H1 (cell line): ENCODE data around the gene CCDC169. TPM values are rescaled to one million over a fixed set of nuclear protein-coding genes. Genes with fewer than 3 reads are reported as not detected.

Experiments used
- CTCF ChIA-PET: fragments of 300-600 bp; sonication (Branson Sonifier 250); formaldehyde crosslinking; loops from one replicate; lab custom pipeline; 2021; ENCODE audit not compliant: partially characterized antibody; lab: Charles Lee
- POLR2A ChIA-PET: fragments of 300-600 bp; sonication (Branson Sonifier 250); formaldehyde crosslinking; loops from one replicate; lab custom pipeline; 2021; ENCODE audit warnings: inconsistent platforms; ENCODE audit not compliant: partially characterized antibody; lab: Charles Lee
- DNase-seq, 2 experiments: peaks; one replicate each; pipeline versions ENCODE4 v3.0.0 to v3.0.0-alpha.2; 2010 to 2022; ENCODE audit warnings: low spot score in 2 of 2, low read depth in 1 of 2, mixed read lengths in 1 of 2
- FAIRE-seq: peaks from 2 replicates; lab custom pipeline; 2011; peaks lifted over from hg19 to GRCh38; lab: Jason Lieb, UNC
- H2AFZ ChIP-seq: 2 replicates; pipeline ENCODE4 v1.8.1; 2012; ENCODE audit warnings: low read length, inconsistent platforms
- H2AK5ac ChIP-seq: 2 replicates; pipeline ENCODE4 v1.6.1; 2013; ENCODE audit warnings: low read depth, low read length
- H2BK120ac ChIP-seq: replicated peaks from 2 replicates; pipeline ENCODE3; 2013; ENCODE audit warnings: low read depth, low read length, inconsistent platforms
- H2BK12ac ChIP-seq: 2 replicates; pipeline ENCODE4 v1.6.1; 2013; ENCODE audit warnings: low read depth, low read length
- H2BK15ac ChIP-seq: 2 replicates; pipeline ENCODE4 v1.6.1; 2013; ENCODE audit warnings: low read length
- H2BK20ac ChIP-seq: 2 replicates; pipeline ENCODE4 v1.6.1; 2013; ENCODE audit warnings: low read length
- H2BK5ac ChIP-seq: 2 replicates; pipeline ENCODE4 v1.6.1; 2013; ENCODE audit warnings: low read depth, low read length
- H3K14ac ChIP-seq: 2 replicates; pipeline ENCODE4 v1.6.1; 2013; ENCODE audit warnings: inconsistent platforms; ENCODE audit not compliant: insufficient read length
- H3K18ac ChIP-seq: 2 replicates; pipeline ENCODE4 v1.6.1; 2013; ENCODE audit warnings: low read length; ENCODE audit errors: extremely low read depth
- H3K23ac ChIP-seq: 2 replicates; pipeline ENCODE4 v1.6.1; 2013; ENCODE audit warnings: inconsistent platforms; ENCODE audit not compliant: insufficient read length
- H3K23me2 ChIP-seq: 2 replicates; pipeline ENCODE4 v1.6.1; 2013; ENCODE audit warnings: low read depth, low read length
- H3K27ac ChIP-seq: 2 replicates; pipeline ENCODE4 v1.6.1; 2011; ENCODE audit warnings: low read depth, low read length, inconsistent platforms
- H3K27me3 ChIP-seq, 4 experiments: replicated peaks in 1 of 4; 1 replicate in 1 of 4; 2 replicates in 3 of 4; pipeline versions ENCODE4 v1.6.1 to v1.8.1; 2011 to 2013; ENCODE audit warnings: low read length in 3 of 4, mild to moderate bottlenecking in 3 of 4, inconsistent platforms in 2 of 4, mixed read lengths in 2 of 4, moderate library complexity in 1 of 4; ENCODE audit not compliant: control insufficient read depth in 3 of 4, insufficient read depth in 3 of 4; ENCODE audit errors: extremely low read depth in 1 of 4
- H3K36me3 ChIP-seq, 4 experiments: 2 replicates each; pipeline versions ENCODE4 v1.6.1 to v1.8.1; 2011 to 2013; ENCODE audit warnings: mild to moderate bottlenecking in 4 of 4, low read length in 3 of 4, moderate library complexity in 2 of 4, control low read depth in 1 of 4, inconsistent platforms in 1 of 4; ENCODE audit not compliant: insufficient read depth in 4 of 4, control insufficient read depth in 2 of 4
- H3K4ac ChIP-seq: replicated peaks from 2 replicates; pipeline ENCODE3; 2013; ENCODE audit warnings: low read length, low read depth, mixed read lengths, inconsistent platforms; ENCODE audit not compliant: insufficient read length
- H3K4me1 ChIP-seq, 4 experiments: replicated peaks in 1 of 4; 1 replicate in 1 of 4; 2 replicates in 3 of 4; pipeline versions ENCODE4 v1.6.1 to v1.8.1; 2011 to 2013; ENCODE audit warnings: low read length in 3 of 4, inconsistent platforms in 2 of 4, mixed read lengths in 1 of 4; ENCODE audit not compliant: insufficient read depth in 4 of 4, control insufficient read depth in 3 of 4
- H3K4me2 ChIP-seq, 2 experiments: 2 replicates each; pipeline versions ENCODE4 v1.6.1 to v1.8.1; 2011 to 2013; ENCODE audit warnings: low read depth in 2 of 2, low read length in 2 of 2, control low read depth in 1 of 2, inconsistent platforms in 1 of 2, mild to moderate bottlenecking in 1 of 2; ENCODE audit not compliant: insufficient read depth in 1 of 2
- H3K4me3 ChIP-seq, 4 experiments: fragments of 200-600, 300-600 bp in 1 of 4; sonication (generic), shearing (Covaris generic), sonication (Bioruptor Twin) in 1 of 4; 2 replicates each; pipeline versions ENCODE4 v1.5.1 to v1.8.1; 2011 to 2016; ENCODE audit warnings: low read length in 4 of 4, low read depth in 3 of 4, control low read depth in 2 of 4, inconsistent platforms in 2 of 4, mild to moderate bottlenecking in 2 of 4, mixed read lengths in 1 of 4, moderate library complexity in 1 of 4; ENCODE audit not compliant: insufficient read depth in 2 of 4; ENCODE audit errors: extremely low read depth in 1 of 4
- H3K56ac ChIP-seq: replicated peaks from 2 replicates; pipeline ENCODE3; 2013; ENCODE audit warnings: low read depth, mild to moderate bottlenecking, mixed read lengths, low read length, inconsistent platforms; ENCODE audit not compliant: insufficient read length
- H3K79me1 ChIP-seq: 2 replicates; pipeline ENCODE4 v1.6.1; 2013; ENCODE audit warnings: low read depth, low read length, control low read depth
- H3K79me2 ChIP-seq, 2 experiments: 2 replicates each; pipeline versions ENCODE4 v1.6.1 to v1.8.1; 2012 to 2013; ENCODE audit warnings: low read length in 2 of 2, mild to moderate bottlenecking in 2 of 2, inconsistent platforms in 1 of 2; ENCODE audit not compliant: insufficient read depth in 2 of 2, control insufficient read depth in 1 of 2
- H3K9ac ChIP-seq, 4 experiments: replicated peaks in 1 of 4; 1 replicate in 1 of 4; 2 replicates in 3 of 4; pipeline versions ENCODE4 v1.6.1 to v1.8.1; 2011 to 2013; ENCODE audit warnings: low read depth in 3 of 4, low read length in 3 of 4, control low read depth in 2 of 4, mild to moderate bottlenecking in 2 of 4, moderate library complexity in 2 of 4, inconsistent platforms in 1 of 4; ENCODE audit errors: extremely low read depth in 1 of 4
- H3K9me3 ChIP-seq, 2 experiments: 2 replicates each; pipeline versions ENCODE4 v1.6.1 to v1.8.1; 2012 to 2013; ENCODE audit warnings: mild to moderate bottlenecking in 2 of 2, moderate library complexity in 2 of 2, control low read depth in 1 of 2, inconsistent platforms in 1 of 2, low read depth in 1 of 2, low read length in 1 of 2, mixed read lengths in 1 of 2; ENCODE audit not compliant: insufficient read depth in 2 of 2
- H4K20me1 ChIP-seq, 2 experiments: replicated peaks in 1 of 2; 2 replicates each; pipeline versions ENCODE3 to v1.8.1; 2011 to 2013; ENCODE audit warnings: inconsistent platforms in 2 of 2, low read length in 2 of 2, mild to moderate bottlenecking in 1 of 2; ENCODE audit not compliant: insufficient read depth in 2 of 2, control insufficient read depth in 1 of 2
- H4K5ac ChIP-seq: 2 replicates; pipeline ENCODE4 v1.6.1; 2013; ENCODE audit warnings: low read length, low read depth, mixed read lengths, inconsistent platforms; ENCODE audit not compliant: insufficient read length
- H4K8ac ChIP-seq: 2 replicates; pipeline ENCODE4 v1.8.0; 2013; ENCODE audit warnings: mild to moderate bottlenecking, moderate library complexity, low read length, inconsistent platforms; ENCODE audit not compliant: insufficient read depth; ENCODE audit errors: extremely low read depth
- H4K91ac ChIP-seq: replicated peaks from 2 replicates; pipeline ENCODE3; 2013; ENCODE audit warnings: low read length, mixed read lengths, inconsistent platforms; ENCODE audit not compliant: insufficient read length
- ASH2L ChIP-seq: fragments of 200-600, 300-600 bp; sonication (generic); IDR thresholded peaks from one replicate; pipeline ENCODE4 v1.7.1; 2017; ENCODE audit warnings: low read length
- RBBP5 ChIP-seq: IDR thresholded peaks from 2 replicates; pipeline ENCODE4 v1.7.1; 2012; ENCODE audit warnings: low read depth, mild to moderate bottlenecking, inconsistent platforms, low read length, moderate library complexity, borderline replicate concordance
- TAF7 ChIP-seq: optimal IDR thresholded peaks from 2 replicates; pipeline ENCODE3; 2011; ENCODE audit warnings: low read depth, mild to moderate bottlenecking, inconsistent platforms, low read length, moderate library complexity, borderline replicate concordance
- TEAD4 ChIP-seq: IDR thresholded peaks from 2 replicates; pipeline ENCODE4 v1.6.1; 2012; ENCODE audit warnings: low read depth, low read length, inconsistent platforms, mixed read lengths
- WGBS, 2 experiments: shearing (Covaris generic) in 1 of 2; methylation state at CpG; one replicate each; pipeline versions ENCODE4 v1.1.6 to v1.1.7; 2013 to 2015; ENCODE audit warnings: low lambda C conversion rate in 2 of 2, mixed read lengths in 2 of 2, inconsistent platforms in 1 of 2, low coverage in 1 of 2, missing lambda C conversion rate in 1 of 2; ENCODE audit not compliant: insufficient replicate concordance in 2 of 2, insufficient coverage in 1 of 2, insufficient read length in 1 of 2; ENCODE audit errors: extremely low coverage in 1 of 2, missing lambda C conversion rate in 1 of 2; 5-methylcytosine and 5-hydroxymethylcytosine counted together
- polyA plus RNA-seq, 7 experiments: library from polyadenylated mRNA; depleted of rRNA in 3 of 7; stranded (reverse) in 5 of 7; unstranded in 2 of 7; fragments of >200 nt in 5 of 7; fragments of 200-250 nt in 2 of 7; gene quantifications; 1 replicate in 5 of 7; 2 replicates in 1 of 7; 4 replicates in 1 of 7; pipeline versions ENCODE4 v1.2.1 to v1.2.3, GENCODE V29; 2011 to 2013; ENCODE audit warnings: missing spikeins in 2 of 7, mixed read lengths in 2 of 7
- total RNA-seq: library from RNA; stranded (reverse); fragmentation: NEBNext Ultra II Directional; extraction: Animal tissue kit (Norgen Biotek cat#: 25700); gene quantifications from 2 replicates; pipeline ENCODE4 v1.2.1, GENCODE V29; 2021
- TF ChIP-seq, protein P1 (sequence below): IDR thresholded peaks from 2 replicates; pipeline ENCODE4 v1.6.1; 2011; ENCODE audit warnings: low read length, improper control_type of control experiment
- TF ChIP-seq, protein P2 (sequence below): IDR thresholded peaks from 2 replicates; pipeline ENCODE4 v1.6.1; 2012; ENCODE audit warnings: inconsistent platforms

The CCDC169 gene
- total and polyA plus RNA-seq, 2 of the 8 experiments (the other 6 are each of a cell fraction or from before 2014, with no cell fraction given): 7.2 to 44.0 TPM

DNA sequence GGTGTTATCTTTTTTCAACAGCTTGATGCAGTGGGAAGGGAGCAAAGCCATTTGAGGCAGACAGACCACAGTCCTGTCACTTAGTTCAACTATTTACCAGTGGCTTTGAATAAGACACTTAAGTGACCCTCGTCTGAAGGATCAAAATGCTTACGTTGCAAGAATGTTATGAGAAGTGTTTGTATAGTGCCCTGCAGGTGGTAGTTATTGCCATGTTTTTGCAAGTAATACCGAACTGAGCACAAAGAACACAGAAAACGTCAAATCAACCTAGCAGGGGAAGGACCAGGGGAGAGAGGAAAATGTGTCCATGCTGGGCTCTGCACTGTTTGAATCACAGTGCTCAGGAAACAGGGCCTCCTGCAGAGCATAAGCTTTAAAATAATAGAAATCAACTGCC is 86.0 kb downstream of the CCDC169 start:
- TF ChIP-seq TAF7 (no peak), RBBP5 (no peak), TEAD4 (no peak), ASH2L (no peak)
- TF ChIP-seq, protein P1, sequence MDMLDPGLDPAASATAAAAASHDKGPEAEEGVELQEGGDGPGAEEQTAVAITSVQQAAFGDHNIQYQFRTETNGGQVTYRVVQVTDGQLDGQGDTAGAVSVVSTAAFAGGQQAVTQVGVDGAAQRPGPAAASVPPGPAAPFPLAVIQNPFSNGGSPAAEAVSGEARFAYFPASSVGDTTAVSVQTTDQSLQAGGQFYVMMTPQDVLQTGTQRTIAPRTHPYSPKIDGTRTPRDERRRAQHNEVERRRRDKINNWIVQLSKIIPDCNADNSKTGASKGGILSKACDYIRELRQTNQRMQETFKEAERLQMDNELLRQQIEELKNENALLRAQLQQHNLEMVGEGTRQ: no peak
- TF ChIP-seq, protein P2, sequence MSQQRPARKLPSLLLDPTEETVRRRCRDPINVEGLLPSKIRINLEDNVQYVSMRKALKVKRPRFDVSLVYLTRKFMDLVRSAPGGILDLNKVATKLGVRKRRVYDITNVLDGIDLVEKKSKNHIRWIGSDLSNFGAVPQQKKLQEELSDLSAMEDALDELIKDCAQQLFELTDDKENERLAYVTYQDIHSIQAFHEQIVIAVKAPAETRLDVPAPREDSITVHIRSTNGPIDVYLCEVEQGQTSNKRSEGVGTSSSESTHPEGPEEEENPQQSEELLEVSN: no peak
- no peaks in the 10 kb centered on the region for H3K27me3 ChIP-seq
- no peak overlapping the region for H3K18ac ChIP-seq
- no peaks in the 10 kb centered on the region; the same call in 1 of the 2 replicates for H3K79me1 ChIP-seq
- H2AFZ ChIP-seq: no peak overlapping the region
- H2AK5ac ChIP-seq: no peak overlapping the region
- peaks cover 0 to 7% (median 1%) of the 10 kb centered on the region in 4 experiments; a peak in 2 of 8 replicates for H3K36me3 ChIP-seq
- H3K23me2 ChIP-seq: no peaks in the 10 kb centered on the region
- FAIRE-seq (no peak), DNase-seq (no peak)
- H3K9me3 ChIP-seq: peaks cover 0 to 7% of the 10 kb centered on the region in 2 experiments; a peak in 1 of 4 replicates
- H3K9ac ChIP-seq: no peak overlapping the region
- H3K79me2 ChIP-seq: no peaks in the 10 kb centered on the region
- POLR2A ChIA-PET: no interaction called here
- no peak overlapping the region for H2BK5ac ChIP-seq
- no peak overlapping the region for H2BK20ac ChIP-seq
- no peak overlapping the region for H4K5ac ChIP-seq
- no peak overlapping the region for H3K14ac ChIP-seq
- H4K20me1 ChIP-seq: no peaks in the 10 kb centered on the region
- H2BK15ac ChIP-seq: no peak overlapping the region
- no peaks in the 10 kb centered on the region; a peak in 2 of 7 replicates for H3K4me1 ChIP-seq
- WGBS, 2 experiments: 80% methylated on average over 4 of the region's 4 CpGs; no CpG with 5 or more reads in 1 of the 2 experiments
- no peak overlapping the region for H2BK120ac ChIP-seq
- H3K56ac ChIP-seq: no peak overlapping the region
- no peak overlapping the region for H2BK12ac ChIP-seq
- H3K4me2 ChIP-seq: no peak overlapping the region
- H4K91ac ChIP-seq: no peak overlapping the region
- H3K4me3 ChIP-seq: no peak overlapping the region
- no peak overlapping the region for H3K4ac ChIP-seq
- H3K27ac ChIP-seq: no peak overlapping the region
- CTCF ChIA-PET: interaction anchor here (0.6 kb wide), 1 partner anchor 229 kb away, joined by 3 read pairs; no protein-coding TSS in a partner anchor
- no peak overlapping the region for H3K23ac ChIP-seq
- H4K8ac ChIP-seq: no peak overlapping the region
